Measurements from ENCODE around the gene RRM1. TPM values are rescaled to one million over a fixed set of nuclear protein-coding genes. Genes with fewer than 3 reads are reported as not detected.

The RRM1 gene
- total and polyA plus RNA-seq, 7 donors = 9.0 to 39.6 (median 28.5) TPM

DNA sequence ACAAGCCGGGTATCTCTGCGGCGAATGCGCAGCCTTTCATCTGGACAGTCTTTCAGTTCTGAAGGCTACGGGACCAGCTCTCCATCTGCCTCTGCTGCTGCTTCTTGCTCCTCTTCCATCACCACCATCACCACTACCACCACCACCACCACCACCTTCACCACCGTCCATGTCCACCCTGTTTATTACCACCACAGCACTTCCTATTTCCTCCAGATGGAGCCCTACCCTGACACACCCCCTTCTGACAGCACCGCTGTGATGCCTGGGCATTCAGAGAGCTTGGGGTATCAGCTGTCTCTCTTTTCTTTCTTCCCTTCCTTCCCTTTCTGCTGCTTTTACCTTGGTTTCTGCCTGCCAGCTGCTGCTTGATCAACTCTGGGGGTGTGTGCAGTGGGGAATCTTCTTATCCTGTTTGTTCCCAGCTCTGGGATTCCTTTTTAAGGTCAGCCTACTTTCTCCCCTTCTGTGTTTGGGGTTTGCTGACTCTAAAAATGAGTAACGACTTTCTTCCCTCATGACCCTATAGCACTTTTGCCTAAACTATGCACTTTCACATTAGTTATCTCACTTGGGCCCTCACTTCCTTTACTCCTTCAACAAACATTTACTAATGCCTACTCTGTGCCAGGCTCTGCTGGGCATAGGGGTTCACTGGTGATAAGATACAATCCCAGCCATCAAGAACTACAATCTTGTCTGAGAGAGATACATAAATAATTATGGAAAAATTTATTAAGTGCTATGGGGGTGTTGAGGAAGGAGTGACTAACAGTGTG, 7.8 kb upstream of the RRM1 start:
- Histone ChIP-seq H3K9me3 (no peaks in the 10 kb centered on the region), H3K27ac (no peak overlapping the region), H3K4me3 (no peak overlapping the region), H3K27me3 (no peaks in the 10 kb centered on the region), H3K4me1 (no peaks in the 10 kb centered on the region), H3K36me3 (peaks cover 6 to 76% (median 29%) of the 10 kb centered on the region in 4 donors)
- DNase-seq = no peak
- TF ChIP-seq, protein P1, sequence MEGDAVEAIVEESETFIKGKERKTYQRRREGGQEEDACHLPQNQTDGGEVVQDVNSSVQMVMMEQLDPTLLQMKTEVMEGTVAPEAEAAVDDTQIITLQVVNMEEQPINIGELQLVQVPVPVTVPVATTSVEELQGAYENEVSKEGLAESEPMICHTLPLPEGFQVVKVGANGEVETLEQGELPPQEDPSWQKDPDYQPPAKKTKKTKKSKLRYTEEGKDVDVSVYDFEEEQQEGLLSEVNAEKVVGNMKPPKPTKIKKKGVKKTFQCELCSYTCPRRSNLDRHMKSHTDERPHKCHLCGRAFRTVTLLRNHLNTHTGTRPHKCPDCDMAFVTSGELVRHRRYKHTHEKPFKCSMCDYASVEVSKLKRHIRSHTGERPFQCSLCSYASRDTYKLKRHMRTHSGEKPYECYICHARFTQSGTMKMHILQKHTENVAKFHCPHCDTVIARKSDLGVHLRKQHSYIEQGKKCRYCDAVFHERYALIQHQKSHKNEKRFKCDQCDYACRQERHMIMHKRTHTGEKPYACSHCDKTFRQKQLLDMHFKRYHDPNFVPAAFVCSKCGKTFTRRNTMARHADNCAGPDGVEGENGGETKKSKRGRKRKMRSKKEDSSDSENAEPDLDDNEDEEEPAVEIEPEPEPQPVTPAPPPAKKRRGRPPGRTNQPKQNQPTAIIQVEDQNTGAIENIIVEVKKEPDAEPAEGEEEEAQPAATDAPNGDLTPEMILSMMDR (IDR thresholded peaks at IDR 0.05) = no peak
- TF ChIP-seq POLR2A (IDR thresholded peaks at IDR 0.05) = no peak
- TF ChIP-seq POLR2AphosphoS5 (IDR thresholded peaks at IDR 0.05) = no peak
- no peak for TF ChIP-seq EP300 (IDR thresholded peaks at IDR 0.05)
- WGBS, 2 donors = 82 to 88% methylated on average over 8 of the region's 8 CpGs
- intact Hi-C loops (cut with DNase I) = no loop called here

DNA sequence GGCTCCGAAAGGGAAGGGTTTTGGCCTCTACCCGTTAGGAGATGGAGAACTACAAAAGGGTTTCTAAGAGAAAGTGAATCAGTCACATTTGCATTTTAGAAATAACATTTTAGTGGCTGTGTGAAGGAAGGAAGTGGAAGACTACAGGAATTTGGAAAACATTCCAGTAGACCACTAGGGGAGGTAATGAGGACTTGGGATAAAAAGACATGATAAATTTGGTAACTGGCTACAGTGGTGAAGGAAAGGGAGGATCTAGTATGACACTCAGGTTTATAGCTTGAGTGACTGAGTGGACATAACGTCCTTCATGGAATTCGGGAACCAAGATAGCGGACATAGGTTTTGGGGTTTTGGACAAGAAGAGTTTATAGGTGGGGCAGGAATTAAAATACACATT, 7.0 kb upstream of the RRM1 start:
- no peaks in the 10 kb centered on the region for H3K27me3 ChIP-seq
- no peak for DNase-seq
- H3K27ac ChIP-seq = no peak overlapping the region

DNA sequence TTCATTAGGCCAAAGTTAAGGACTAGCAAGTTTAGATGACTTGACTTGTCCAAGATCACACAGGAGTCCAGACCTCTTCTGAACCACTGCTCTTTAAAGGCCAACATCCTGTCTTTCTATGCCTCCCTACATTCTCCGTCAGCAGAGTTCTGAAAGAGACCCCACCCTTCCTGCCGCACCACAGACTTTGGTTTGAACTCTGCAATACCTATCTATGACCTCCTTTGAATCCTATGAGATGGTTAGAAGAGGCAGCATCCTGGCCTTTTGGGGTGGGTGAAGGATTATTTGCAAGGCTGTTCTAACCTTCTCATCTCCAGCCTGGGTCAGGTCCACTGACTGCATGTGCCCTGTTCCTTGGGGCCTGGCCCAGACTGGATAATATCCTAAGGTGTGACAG, 4.3 kb upstream of the RRM1 start:
- no peaks in the 10 kb centered on the region for H3K27me3 ChIP-seq
- WGBS, 2 donors = 73 to 93% methylated on average over 2 of the region's 2 CpGs
- H3K4me3 ChIP-seq = no peak overlapping the region
- H3K27ac ChIP-seq = no peak overlapping the region
- no peak for DNase-seq
- TF ChIP-seq POLR2AphosphoS5 (IDR thresholded peaks at IDR 0.05) = no peak
- TF ChIP-seq EP300 (IDR thresholded peaks at IDR 0.05) = no peak
- no peak for TF ChIP-seq POLR2A (IDR thresholded peaks at IDR 0.05)
- TF ChIP-seq, protein P1 (IDR thresholded peaks at IDR 0.05) = no peak
- H3K9me3 ChIP-seq = no peaks in the 10 kb centered on the region
- intact Hi-C loops (cut with DNase I) = loop anchor here (5.0 kb wide), 2 partner anchors 248 to 293 kb away; partner anchors contain the start of genes NUP98 and RHOG
- H3K4me1 ChIP-seq = peaks cover 0 to 10% (median 6%) of the 10 kb centered on the region in 4 donors
- H3K36me3 ChIP-seq = peaks cover 0 to 44% (median 17%) of the 10 kb centered on the region in 4 donors

More for the DNA sequence above, 7.0 kb upstream of the RRM1 start:
- Histone ChIP-seq H3K4me3 (no peak overlapping the region), H3K36me3 (peaks cover 0 to 71% (median 28%) of the 10 kb centered on the region in 4 donors), H3K4me1 (no peaks in the 10 kb centered on the region), H3K9me3 (no peaks in the 10 kb centered on the region)
- intact Hi-C loops (cut with DNase I) = no loop called here
- 94 to 96% methylated on average over 5 of the region's 5 CpGs for whole genome bisulfite sequencing, 2 donors
- TF ChIP-seq EP300 (IDR thresholded peaks at IDR 0.05) (no peak), POLR2AphosphoS5 (IDR thresholded peaks at IDR 0.05) (no peak), POLR2A (IDR thresholded peaks at IDR 0.05) (no peak)
- TF ChIP-seq, protein P1 (IDR thresholded peaks at IDR 0.05) = no peak

DNA sequence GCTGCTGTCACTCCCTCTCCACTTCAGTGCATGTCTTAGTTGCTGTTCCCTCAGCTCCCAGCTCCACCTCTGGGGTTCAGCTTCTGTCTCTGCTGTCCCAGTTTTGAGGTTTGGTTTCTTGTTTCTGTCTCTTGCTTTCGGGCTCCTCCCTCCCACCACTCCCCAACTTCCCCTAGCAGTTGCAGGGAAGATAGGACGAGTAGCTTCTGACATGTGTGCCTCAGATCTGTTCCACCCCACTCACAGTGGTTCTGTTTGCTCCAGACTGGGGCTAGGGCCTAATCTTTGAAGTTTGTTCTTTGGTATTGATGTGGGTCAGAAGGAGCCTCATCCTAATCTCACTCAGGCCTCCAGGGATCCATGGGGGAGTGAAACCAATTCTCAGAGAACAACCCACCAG, 2.6 kb upstream of the RRM1 start:
- H3K9me3 ChIP-seq = no peaks in the 10 kb centered on the region
- DNase-seq = no peak
- H3K4me3 ChIP-seq = no peak overlapping the region
- H3K4me1 ChIP-seq = peaks cover 0 to 24% (median 17%) of the 10 kb centered on the region in 4 donors
- H3K27ac ChIP-seq = no peak overlapping the region
- peaks cover 0 to 27% (median 6%) of the 10 kb centered on the region in 4 donors for H3K36me3 ChIP-seq
- intact Hi-C loops (cut with DNase I) = loop anchor here (5.0 kb wide), 2 partner anchors 250 to 295 kb away; partner anchors contain the start of genes NUP98 and RHOG
- whole genome bisulfite sequencing, 2 donors = 19 to 55% methylated on average over 2 of the region's 2 CpGs
- no peaks in the 10 kb centered on the region for H3K27me3 ChIP-seq
- TF ChIP-seq POLR2AphosphoS5 (IDR thresholded peaks at IDR 0.05) = no peak
- TF ChIP-seq, protein P1 (IDR thresholded peaks at IDR 0.05) = no peak
- TF ChIP-seq POLR2A (IDR thresholded peaks at IDR 0.05) = no peak

Measured in sigmoid colon (tissue), 7 donors.